Lower leg skin (tissue), 3 donors: ENCODE data around the gene SOCS6.

Experiments used
- CTCF ChIP-seq, 3 donors: fragments of 450-650 bp; IDR thresholded peaks; one replicate each; pipeline ENCODE4 v1.5.1; 2016; ENCODE audit warnings: antibody characterized with exemption in 3 of 3, mild to moderate bottlenecking in 3 of 3, moderate library complexity in 2 of 3
- POLR2A ChIP-seq, 2 donors: fragments of 450-650 bp; IDR thresholded peaks; one replicate each; pipeline ENCODE4 v1.6.1; 2016 to 2017; ENCODE audit warnings: antibody characterized with exemption in 2 of 2, mild to moderate bottlenecking in 1 of 2, moderate library complexity in 1 of 2

- no peak for TF ChIP-seq CTCF (IDR thresholded peaks at IDR 0.05)
- TF ChIP-seq POLR2A (IDR thresholded peaks at IDR 0.05): no peak
These were observed 30.3 kb downstream of the SOCS6 start for GRCh38 chr18:70319187-70319586.
